Common myeloid progenitor, CD34-positive (primary cell): ENCODE results near the gene PSG7.
"Not testable (repeated sequence)": the region's sequence is repeated elsewhere in the genome, so short reads cannot be mapped to it uniquely, and the experiment has no call there.

Experiments
- CTCF ChIA-PET: fragments of 350-600 bp; sonication (Branson Sonifier 250); formaldehyde crosslinking; loops from one replicate; lab custom pipeline; 2021; ENCODE audit warnings: antibody characterized with exemption; lab: Charles Lee
- POLR2A ChIA-PET: fragments of 350-600 bp; sonication (Branson Sonifier 250); formaldehyde crosslinking; loops from one replicate; lab custom pipeline; 2021; ENCODE audit warnings: antibody characterized with exemption; lab: Charles Lee
- DNase-seq, 3 donors: peaks; one replicate each; pipeline versions ENCODE4 v3.0.0 to v3.0.0-alpha.2; 2013
- H3K27ac ChIP-seq, 2 experiments: 1 replicate in 1 of 2; 2 replicates in 1 of 2; pipeline ENCODE4 v1.7.0; 2013; ENCODE audit warnings: inconsistent platforms in 2 of 2, low read length in 2 of 2, mild to moderate bottlenecking in 2 of 2, low read depth in 1 of 2, moderate library complexity in 1 of 2; ENCODE audit not compliant: severe bottlenecking in 2 of 2, insufficient read depth in 1 of 2, poor library complexity in 1 of 2
- H3K27me3 ChIP-seq, 5 experiments: replicated peaks in 2 of 5; 1 replicate in 3 of 5; 2 replicates in 2 of 5; pipeline versions ENCODE4 v1.6.1 to v1.7.0; 2013; ENCODE audit warnings: low read length in 4 of 5, mild to moderate bottlenecking in 2 of 5, moderate library complexity in 2 of 5, inconsistent platforms in 1 of 5; ENCODE audit not compliant: insufficient read depth in 5 of 5, control insufficient read depth in 4 of 5
- H3K36me3 ChIP-seq, 4 experiments: 1 replicate in 2 of 4; 2 replicates in 2 of 4; pipeline versions ENCODE4 v1.6.1 to v1.7.0; 2013; ENCODE audit warnings: low read length in 3 of 4, control low read depth in 1 of 4, mild to moderate bottlenecking in 1 of 4; ENCODE audit not compliant: control insufficient read depth in 4 of 4, insufficient read depth in 4 of 4
- H3K4me1 ChIP-seq, 4 experiments: 1 replicate in 3 of 4; 2 replicates in 1 of 4; pipeline versions ENCODE4 v1.6.1 to v1.7.1; 2013; ENCODE audit warnings: low read length in 3 of 4, mild to moderate bottlenecking in 3 of 4, control low read depth in 1 of 4, inconsistent platforms in 1 of 4, moderate library complexity in 1 of 4; ENCODE audit not compliant: control insufficient read depth in 4 of 4, insufficient read depth in 4 of 4; ENCODE audit errors: control extremely low read depth in 1 of 4
- H3K4me3 ChIP-seq, 7 experiments: 1 replicate in 4 of 7; 2 replicates in 3 of 7; pipeline versions ENCODE4 v1.5.1 to v1.7.0; 2013; ENCODE audit warnings: mild to moderate bottlenecking in 7 of 7, low read length in 6 of 7, moderate library complexity in 6 of 7, inconsistent platforms in 2 of 7, low read depth in 2 of 7, control low read depth in 1 of 7; ENCODE audit not compliant: insufficient read depth in 4 of 7, control insufficient read depth in 1 of 7; ENCODE audit errors: extremely low read depth in 1 of 7
- H3K9me3 ChIP-seq, 5 experiments: 1 replicate in 4 of 5; 2 replicates in 1 of 5; pipeline versions ENCODE4 v1.6.1 to v1.7.1; 2013; ENCODE audit warnings: low read length in 4 of 5, mild to moderate bottlenecking in 2 of 5, inconsistent platforms in 1 of 5, low read depth in 1 of 5, moderate library complexity in 1 of 5; ENCODE audit not compliant: control insufficient read depth in 4 of 5, insufficient read depth in 2 of 5; ENCODE audit errors: control extremely low read depth in 1 of 5
- WGBS: methylation state at CpG from one replicate; pipeline ENCODE4 v1.1.5; 2013; ENCODE audit not compliant: insufficient coverage; 5-methylcytosine and 5-hydroxymethylcytosine counted together

Gene PSG7

DNA sequence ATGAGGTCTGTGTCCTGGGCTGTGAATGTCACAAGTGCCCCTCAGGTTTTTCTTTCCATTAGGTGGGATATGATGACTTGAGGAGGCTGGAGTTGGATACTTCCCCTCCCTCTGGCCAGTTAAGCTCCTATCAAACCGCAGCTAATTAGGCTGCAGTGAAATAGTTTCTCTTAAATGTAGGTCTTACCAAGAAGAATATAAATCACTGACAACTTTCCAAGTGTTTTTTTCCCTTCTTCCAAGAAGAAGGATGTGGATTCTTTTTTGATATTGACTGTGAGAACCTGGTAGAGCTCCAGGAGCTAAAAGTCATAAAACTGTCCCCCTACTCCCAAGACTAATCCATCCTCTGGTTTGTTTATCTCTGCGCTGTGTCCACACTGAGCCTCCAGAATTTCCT, 14.5 kb upstream of the PSG7 start:
- POLR2A ChIA-PET, H3K4me1 ChIP-seq, H3K27ac ChIP-seq, H3K27me3 ChIP-seq, CTCF ChIA-PET, DNase-seq, H3K36me3 ChIP-seq, H3K4me3 ChIP-seq, H3K9me3 ChIP-seq: not testable (repeated sequence)
- WGBS = 86% methylated on average over 1 of the region's 2 CpGs

DNA sequence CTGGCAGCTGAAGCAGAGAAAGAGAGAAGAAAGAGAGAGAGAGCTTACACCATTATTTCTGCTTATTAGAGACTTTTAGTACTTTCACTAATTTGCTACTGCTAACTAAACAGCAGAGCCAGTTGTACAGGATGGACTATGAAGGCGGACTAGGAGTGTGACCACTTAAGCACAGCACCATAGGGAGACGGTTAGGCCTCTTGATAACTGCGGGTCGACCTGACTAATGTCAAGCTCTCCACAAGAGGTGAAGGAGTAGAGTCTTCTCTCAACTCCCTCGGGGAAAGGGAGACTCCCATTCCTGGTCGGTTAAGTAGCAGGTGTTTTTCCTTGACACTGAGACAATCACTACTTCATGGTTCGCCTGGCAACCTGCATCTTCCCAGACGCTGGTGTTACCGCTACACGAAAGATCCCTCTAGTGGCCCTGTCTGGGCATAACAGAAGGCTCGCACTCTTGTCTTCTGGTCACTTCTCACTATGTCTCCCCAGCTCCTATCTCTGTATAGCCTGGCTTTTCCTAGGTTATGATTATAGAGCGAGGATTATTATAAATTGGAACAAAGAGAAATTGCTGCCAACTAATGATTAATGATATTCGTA, 5.3 kb upstream of the PSG7 start:
- ChIA-PET POLR2A (no interaction called here), CTCF (no interaction called here)
- H3K9me3 ChIP-seq = no peaks in the 10 kb centered on the region
- H3K4me3 ChIP-seq = no peak overlapping the region
- no peak overlapping the region for H3K27ac ChIP-seq
- WGBS = 65% methylated on average over 6 of the region's 13 CpGs
- H3K4me1 ChIP-seq = no peaks in the 10 kb centered on the region
- H3K27me3 ChIP-seq = peaks cover 0 to 5% (median 0%) of the 10 kb centered on the region in 5 experiments
- H3K36me3 ChIP-seq = no peaks in the 10 kb centered on the region
- peak in 1 of 3 donors; percentile 2 for DNase-seq

DNA sequence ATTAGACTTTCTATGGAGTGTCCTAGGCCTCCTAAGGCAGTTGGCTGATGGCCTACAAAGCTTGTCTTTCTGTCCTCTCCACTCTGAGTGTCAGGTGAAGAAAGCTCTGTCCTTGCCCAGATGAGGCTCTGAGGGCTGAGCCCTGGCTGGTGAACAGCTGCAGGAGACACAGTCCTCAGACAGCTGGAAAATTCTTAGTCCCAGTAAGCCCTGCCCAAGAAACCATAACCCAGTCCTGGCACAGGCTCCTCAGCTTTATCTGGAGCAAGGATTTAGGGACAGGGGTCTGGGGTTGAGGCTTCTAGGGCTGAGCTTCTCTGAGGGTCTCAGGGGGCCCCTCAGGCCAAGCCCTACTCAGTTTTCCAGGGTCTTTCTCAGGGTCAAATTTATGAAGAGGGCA, 2.3 kb downstream of the PSG7 start:
- CTCF ChIA-PET, H3K27ac ChIP-seq, H3K27me3 ChIP-seq, POLR2A ChIA-PET, H3K9me3 ChIP-seq, H3K4me1 ChIP-seq, DNase-seq, H3K4me3 ChIP-seq, H3K36me3 ChIP-seq: not testable (repeated sequence)

DNA sequence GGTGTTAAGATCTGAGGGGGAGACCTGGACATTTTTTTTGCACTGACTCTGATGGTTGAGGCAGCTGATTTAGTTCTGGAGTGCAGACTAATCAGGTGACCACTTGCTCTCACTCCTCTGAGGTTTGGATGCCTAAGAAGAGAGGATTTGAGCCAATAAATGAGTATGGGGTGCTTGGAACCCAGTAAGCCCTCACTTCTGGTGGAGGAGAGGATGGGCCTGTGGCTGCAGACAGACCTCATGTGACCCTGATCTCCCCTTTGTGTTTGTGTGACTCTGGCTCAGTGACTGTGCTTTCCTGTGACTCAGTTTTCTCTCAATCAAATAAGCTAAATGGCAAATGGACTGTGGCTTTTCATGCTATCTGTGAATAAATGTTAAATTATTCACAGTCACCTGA, 2.8 kb downstream of the PSG7 start:
- DNase-seq, POLR2A ChIA-PET, H3K4me3 ChIP-seq, H3K27me3 ChIP-seq, H3K4me1 ChIP-seq, H3K27ac ChIP-seq, H3K36me3 ChIP-seq, CTCF ChIA-PET, H3K9me3 ChIP-seq: not testable (repeated sequence)

DNA sequence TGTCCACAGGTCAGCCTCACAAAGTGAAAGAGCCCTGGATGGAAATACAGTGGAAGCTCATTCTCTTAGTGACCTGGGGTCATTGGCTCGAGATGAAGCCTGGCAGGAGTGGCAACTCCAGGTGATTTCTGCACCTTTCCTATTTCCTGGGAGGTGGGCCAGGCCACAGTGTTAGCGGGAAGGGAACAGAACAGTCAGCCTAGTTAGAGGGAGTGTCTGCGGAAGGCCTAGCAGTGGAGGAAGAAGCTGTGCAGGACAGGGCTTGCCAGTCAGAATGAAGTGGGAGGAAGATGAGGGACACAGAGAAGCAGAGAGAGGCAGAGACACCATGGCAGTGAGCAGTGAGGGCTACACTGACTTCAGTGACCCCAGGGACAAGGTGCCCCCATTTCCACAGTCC, 3.6 kb downstream of the PSG7 start:
- H3K27ac ChIP-seq, CTCF ChIA-PET, H3K4me1 ChIP-seq, H3K9me3 ChIP-seq, H3K4me3 ChIP-seq, DNase-seq, POLR2A ChIA-PET, H3K36me3 ChIP-seq, H3K27me3 ChIP-seq: not testable (repeated sequence)
- WGBS = 96% methylated on average over 3 of the region's 3 CpGs

DNA sequence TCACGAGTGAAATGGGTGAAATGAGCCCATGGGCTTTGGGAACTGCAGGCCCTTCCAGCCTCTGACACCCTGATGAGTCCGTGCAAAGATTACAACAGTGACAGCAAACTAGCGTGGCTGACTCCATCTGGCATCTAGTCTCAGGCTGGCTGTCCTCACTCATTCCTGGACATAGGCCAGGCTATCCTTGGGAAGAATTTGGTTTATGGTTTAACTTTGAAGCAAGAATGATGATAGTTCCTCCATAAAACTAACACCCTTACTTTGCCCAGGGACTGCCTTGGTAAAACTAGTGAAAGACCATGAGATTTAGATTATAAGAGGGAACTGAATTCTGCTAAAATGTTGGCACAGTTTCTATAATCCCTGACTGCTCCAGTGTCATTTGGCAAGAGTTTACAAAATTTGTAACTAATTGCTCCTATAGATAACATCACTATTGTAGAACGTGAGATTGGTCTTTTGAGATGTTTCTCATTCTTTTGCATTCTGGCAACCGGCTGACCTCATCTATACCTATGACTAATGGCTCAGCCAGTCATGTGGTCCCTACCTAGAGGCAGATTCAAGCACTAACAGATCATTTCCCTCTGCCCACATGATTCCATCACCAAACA, 4.4 kb downstream of the PSG7 start:
- H3K9me3 ChIP-seq, CTCF ChIA-PET, DNase-seq, POLR2A ChIA-PET, H3K4me3 ChIP-seq, H3K36me3 ChIP-seq, H3K27me3 ChIP-seq, H3K4me1 ChIP-seq, H3K27ac ChIP-seq: not testable (repeated sequence)
- 92% methylated on average over 4 of the region's 5 CpGs for WGBS

DNA sequence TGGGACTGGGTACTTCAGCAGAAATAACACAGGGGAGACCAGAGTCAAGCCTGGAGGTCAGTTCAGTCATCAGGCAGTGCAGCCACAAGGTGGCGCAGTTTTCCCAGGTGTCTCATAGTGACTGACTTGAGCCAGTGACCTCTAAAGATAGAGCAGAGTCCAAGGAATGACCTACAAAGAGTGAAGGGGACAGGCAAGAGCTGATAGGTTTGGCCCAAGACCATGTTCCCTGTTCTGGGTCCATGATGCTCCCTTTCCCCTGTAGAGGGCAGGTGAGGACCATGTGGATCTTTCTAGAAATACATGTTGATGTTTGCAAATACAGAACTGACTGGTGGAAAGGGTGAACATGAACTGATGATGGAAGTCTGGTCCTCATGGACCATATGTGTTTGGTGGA, 6.8 kb downstream of the PSG7 start:
- H3K4me3 ChIP-seq, H3K9me3 ChIP-seq, CTCF ChIA-PET, H3K27ac ChIP-seq, H3K27me3 ChIP-seq, H3K36me3 ChIP-seq, H3K4me1 ChIP-seq, POLR2A ChIA-PET: not testable (repeated sequence)
- DNase-seq = peak in 1 of 3 donors; percentile 0
- 40% methylated on average over 1 of the region's 1 CpG for WGBS
